ENCODE measurements around the gene ZNF518A.

Gene ZNF518A

DNA sequence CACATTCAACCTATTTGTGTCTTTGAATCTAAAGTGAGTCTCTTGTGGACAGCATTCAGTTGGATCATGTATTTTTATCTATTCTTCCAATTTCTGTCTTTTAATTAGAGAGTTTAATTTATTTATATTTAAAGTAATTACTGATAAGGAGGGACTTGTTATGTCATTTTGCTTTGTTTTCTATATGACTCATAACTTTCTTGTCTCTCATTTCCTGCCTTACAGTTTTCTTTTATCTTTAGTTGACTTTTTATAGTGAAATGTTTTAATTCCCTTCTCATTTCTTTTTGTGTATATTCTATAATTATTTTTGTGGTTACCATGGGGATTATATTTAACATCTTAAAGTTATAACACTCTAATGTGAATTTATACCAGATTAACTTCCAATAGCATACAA lies 7.3 kb upstream of the ZNF518A start:
- H3K4me1 ChIP-seq: no peaks in the 10 kb centered on the region; the same call in 1 of the 2 replicates
- H3K9me3 ChIP-seq: no peaks in the 10 kb centered on the region
- no peaks in the 10 kb centered on the region for H3K27me3 ChIP-seq (ENCODE audit: low read depth)
- DNase-seq (ENCODE audit: low spot score in 2 of 2): no peak
- H3K4me3 ChIP-seq: no peak overlapping the region
- no peaks in the 10 kb centered on the region for H3K36me3 ChIP-seq (replicated peaks)
- in situ Hi-C loops (cut with MboI; ENCODE audit: low sequenced_read_pairs): no loop called here

DNA sequence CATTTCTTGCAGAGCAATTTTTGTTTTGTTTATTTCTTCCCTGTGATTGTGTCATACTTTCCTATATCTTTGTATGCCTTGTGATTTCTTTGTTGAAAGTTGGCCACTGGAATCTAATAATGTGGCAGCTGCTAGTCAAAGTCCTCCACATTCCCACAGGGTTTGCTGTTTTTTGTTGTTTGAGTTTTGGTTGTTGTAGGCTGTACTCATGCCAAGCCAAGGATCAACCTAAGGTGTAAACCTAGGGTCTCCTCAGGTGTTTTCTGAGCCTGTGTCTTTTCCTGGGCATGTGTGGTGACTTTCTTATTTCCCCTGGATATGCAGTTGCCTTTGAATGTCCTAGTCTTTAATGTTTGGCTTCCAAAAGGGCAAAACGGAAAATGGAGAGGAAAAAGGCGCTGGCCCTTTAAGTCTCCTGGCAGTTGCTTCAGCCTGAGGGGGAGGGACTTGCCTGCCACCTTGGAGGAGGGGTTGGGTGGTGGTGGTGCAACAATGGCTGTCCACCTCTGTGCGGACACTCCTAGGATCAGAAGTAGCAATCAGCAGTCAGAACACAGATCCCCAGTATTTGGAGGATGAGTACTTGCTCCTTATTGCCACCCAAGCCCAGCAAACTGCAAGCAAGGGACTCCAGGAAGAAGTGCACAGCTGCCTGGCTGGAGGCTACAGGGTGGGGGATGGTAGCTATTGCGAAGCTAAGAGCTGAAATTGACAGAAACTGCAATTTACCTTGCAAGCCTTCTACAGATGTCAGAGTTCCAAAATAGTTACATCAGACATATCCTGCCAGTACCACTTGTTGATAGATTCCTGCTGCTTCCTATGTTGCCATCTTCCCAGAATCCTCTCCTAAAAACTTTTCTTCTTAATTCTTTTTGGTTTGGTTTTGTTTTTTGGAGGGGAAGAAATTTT lies 5.6 kb upstream of the ZNF518A start:
- no peaks in the 10 kb centered on the region for H3K36me3 ChIP-seq (replicated peaks)
- in situ Hi-C loops (cut with MboI; ENCODE audit: low sequenced_read_pairs): no loop called here
- H3K4me1 ChIP-seq: peaks cover 1% of the 10 kb centered on the region; the same call in 1 of the 2 replicates
- DNase-seq (ENCODE audit: low spot score in 2 of 2): peak; percentile 28 to 71
- peak overlapping the region; percentile 24 for H3K4me3 ChIP-seq
- H3K9me3 ChIP-seq: no peaks in the 10 kb centered on the region
- H3K27me3 ChIP-seq (ENCODE audit: low read depth): no peaks in the 10 kb centered on the region

DNA sequence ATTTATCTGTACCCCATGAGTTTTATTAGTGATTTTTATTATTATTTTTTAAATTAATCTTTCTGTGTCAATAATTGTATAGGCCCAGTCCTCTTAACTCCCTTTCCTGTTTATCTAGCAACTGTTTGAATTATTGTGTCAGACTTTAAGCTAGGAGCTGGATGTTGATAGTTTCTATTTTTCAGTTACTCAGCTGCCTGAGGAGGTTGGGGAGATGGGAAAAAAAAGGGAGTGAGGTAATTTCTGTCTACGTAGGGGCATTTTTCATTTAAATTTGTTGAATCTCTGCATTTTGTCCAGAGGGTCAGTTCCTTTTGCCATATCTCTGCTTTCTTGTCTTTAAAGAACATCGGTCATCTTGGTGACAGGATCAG lies 5.0 kb upstream of the ZNF518A start:
- DNase-seq (ENCODE audit: low spot score in 2 of 2): no peak
- H3K36me3 ChIP-seq (replicated peaks): no peaks in the 10 kb centered on the region
- no peak overlapping the region for H3K4me3 ChIP-seq
- H3K27me3 ChIP-seq (ENCODE audit: low read depth): no peaks in the 10 kb centered on the region
- H3K4me1 ChIP-seq: peaks cover 2% of the 10 kb centered on the region; the same call in 1 of the 2 replicates
- in situ Hi-C loops (cut with MboI; ENCODE audit: low sequenced_read_pairs): no loop called here
- no peaks in the 10 kb centered on the region for H3K9me3 ChIP-seq

DNA sequence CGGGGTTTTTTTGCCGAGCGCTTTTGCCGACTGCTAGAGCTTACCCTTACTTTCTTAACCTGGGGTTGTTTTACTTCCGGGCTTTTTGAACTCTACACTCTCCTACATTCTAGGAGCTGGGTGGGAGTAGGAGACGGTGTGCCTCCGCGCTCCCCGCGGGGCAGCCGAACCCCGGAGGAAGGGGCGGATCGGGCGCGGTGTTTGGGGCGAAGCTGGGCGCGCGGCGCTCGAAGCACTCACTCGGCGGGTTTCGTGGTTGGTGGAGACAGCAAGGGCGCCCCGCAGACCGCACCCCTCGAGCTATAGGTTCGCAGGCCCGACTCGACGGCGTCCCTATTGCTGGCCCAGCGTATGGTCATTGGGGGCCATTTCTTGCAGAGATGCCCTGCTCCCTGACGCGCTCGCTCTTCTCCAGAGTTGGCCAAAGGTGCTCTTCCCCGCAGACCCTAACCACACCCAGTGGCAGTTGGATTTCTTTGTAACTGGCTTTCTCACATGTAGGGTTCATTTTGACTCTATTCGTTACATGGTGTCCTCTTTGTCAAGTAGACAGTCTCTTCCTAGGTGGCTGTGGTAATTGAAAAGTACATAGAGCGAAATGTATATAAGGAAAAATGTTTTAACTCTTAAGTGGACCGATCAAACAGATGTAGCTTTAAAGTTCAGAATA lies 364 bp downstream of the ZNF518A start:
- Histone ChIP-seq H3K9me3 (no peaks in the 10 kb centered on the region), H3K36me3 (replicated peaks) (peaks cover 11% of the 10 kb centered on the region), H3K4me1 (peaks cover 2% of the 10 kb centered on the region), H3K4me3 (peak overlapping the region; percentile 65), H3K27me3 (ENCODE audit: low read depth) (no peaks in the 10 kb centered on the region)
- in situ Hi-C loops (cut with MboI; ENCODE audit: low sequenced_read_pairs): no loop called here
- peak; percentile 59 to 81 for DNase-seq (ENCODE audit: low spot score in 2 of 2)

DNA sequence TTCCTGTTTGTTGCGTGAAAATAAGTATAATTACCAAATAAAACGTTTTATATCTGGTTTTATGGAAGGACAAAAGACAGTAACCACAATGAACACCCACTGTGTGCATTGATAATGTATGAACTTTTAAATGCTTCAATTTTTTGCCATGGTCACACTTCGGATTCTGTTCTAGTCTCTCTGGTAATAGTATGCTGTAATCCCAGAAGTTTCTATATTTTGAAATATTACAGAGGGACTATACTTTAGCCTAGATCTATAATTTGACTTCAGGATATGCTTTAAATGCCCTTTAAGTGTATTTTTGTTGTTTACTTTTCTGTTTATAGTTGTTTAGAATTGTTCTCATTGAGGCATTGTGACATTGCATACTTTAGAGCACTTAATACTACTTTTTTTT lies 1.5 kb downstream of the ZNF518A start:
- peaks cover 11% of the 10 kb centered on the region for H3K36me3 ChIP-seq (replicated peaks)
- DNase-seq (ENCODE audit: low spot score in 2 of 2): no peak
- H3K4me3 ChIP-seq: peak overlapping the region; percentile 65
- no peaks in the 10 kb centered on the region for H3K27me3 ChIP-seq (ENCODE audit: low read depth)
- no peaks in the 10 kb centered on the region for H3K9me3 ChIP-seq
- in situ Hi-C loops (cut with MboI; ENCODE audit: low sequenced_read_pairs): no loop called here
- peaks cover 2% of the 10 kb centered on the region for H3K4me1 ChIP-seq

DNA sequence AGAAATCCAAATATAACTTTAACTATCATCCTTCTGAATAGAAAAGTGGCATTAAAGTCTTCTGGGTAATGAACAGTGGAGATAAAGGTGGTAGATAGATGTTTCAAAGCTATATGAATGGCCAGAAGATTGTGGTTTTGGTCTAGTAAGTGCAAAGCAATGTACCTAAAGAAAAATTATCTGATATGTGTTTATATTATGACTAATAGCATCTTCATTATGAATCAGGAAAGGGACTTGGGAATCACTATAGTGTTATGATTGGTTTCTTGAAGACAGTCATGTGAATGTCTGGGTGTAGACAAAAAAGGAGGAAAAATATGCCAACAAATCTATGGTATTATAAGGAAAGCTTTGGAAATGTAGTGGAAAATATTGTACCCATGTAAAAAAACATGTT lies 3.0 kb downstream of the ZNF518A start:
- in situ Hi-C loops (cut with MboI; ENCODE audit: low sequenced_read_pairs): no loop called here
- no peak for DNase-seq (ENCODE audit: low spot score in 2 of 2)
- Histone ChIP-seq H3K9me3 (no peaks in the 10 kb centered on the region), H3K4me1 (peaks cover 4% of the 10 kb centered on the region), H3K4me3 (no peak overlapping the region), H3K27me3 (ENCODE audit: low read depth) (no peaks in the 10 kb centered on the region), H3K36me3 (replicated peaks) (peaks cover 11% of the 10 kb centered on the region)

DNA sequence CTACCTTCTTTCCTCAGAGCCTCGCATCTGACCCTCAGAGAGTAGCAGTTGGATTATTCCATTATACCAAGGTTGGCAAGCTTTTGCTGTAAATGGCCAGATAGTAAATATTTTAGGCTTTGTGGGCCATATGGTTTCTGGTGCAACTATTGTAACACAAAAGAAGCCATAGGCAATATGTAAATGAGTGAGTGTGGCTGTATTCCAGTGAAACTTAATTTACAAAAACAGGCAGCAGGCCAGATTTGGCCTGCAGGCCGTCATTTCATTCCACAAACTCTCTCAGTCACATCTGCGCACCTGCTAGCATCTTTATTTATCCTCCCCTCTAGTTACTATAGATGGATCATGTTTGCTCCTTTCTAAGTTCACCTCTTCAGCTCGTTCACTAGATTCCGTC lies 6.7 kb downstream of the ZNF518A start:
- Histone ChIP-seq H3K36me3 (replicated peaks) (peaks cover 11% of the 10 kb centered on the region), H3K4me1 (peaks cover 2% of the 10 kb centered on the region; the same call in 1 of the 2 replicates), H3K27me3 (ENCODE audit: low read depth) (no peaks in the 10 kb centered on the region), H3K9me3 (no peaks in the 10 kb centered on the region), H3K4me3 (no peak overlapping the region)
- no peak for DNase-seq (ENCODE audit: low spot score in 2 of 2)
- in situ Hi-C loops (cut with MboI; ENCODE audit: low sequenced_read_pairs): no loop called here

DNA sequence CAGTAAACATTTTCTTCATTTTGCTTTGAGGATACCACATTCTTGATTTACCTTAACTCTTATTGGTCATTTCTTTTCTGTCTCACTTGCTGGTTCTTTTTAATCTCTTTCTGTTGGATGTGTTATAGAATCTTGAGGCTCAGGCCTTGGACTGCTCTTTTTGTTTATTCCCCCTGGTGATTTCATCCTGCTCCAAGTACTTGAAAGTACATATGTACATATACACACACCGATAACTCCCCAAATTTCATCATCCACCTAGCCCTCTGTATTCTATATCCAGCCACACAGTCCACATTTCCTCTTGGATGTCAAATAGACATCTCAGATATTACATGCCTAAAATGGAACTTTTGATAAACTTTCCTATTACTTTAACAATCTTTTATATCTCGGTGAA lies 7.5 kb downstream of the ZNF518A start:
- peaks cover 11% of the 10 kb centered on the region for H3K36me3 ChIP-seq (replicated peaks)
- peaks cover 2% of the 10 kb centered on the region; the same call in 1 of the 2 replicates for H3K4me1 ChIP-seq
- no peaks in the 10 kb centered on the region for H3K27me3 ChIP-seq (ENCODE audit: low read depth)
- no peaks in the 10 kb centered on the region for H3K9me3 ChIP-seq
- H3K4me3 ChIP-seq: no peak overlapping the region
- no peak for DNase-seq (ENCODE audit: low spot score in 2 of 2)
- in situ Hi-C loops (cut with MboI; ENCODE audit: low sequenced_read_pairs): no loop called here

DNA sequence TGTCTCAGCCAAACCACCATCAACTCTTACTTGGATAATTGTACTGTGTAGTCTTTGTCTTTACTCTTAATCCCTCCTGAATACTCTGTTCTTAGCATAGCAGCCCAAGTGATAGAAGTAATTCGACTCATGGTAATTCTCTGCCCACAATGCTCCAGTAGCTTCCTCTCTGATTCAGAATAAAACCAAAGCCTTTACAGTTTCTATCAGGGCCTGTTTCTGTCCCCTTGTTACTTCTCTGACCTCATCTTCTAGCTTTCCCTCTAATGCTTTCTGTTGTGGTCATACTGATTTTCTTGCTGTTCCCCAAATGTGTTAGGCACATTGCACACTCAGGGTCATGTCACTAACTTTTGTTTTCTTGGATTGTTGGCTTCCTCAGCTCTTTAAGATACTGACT lies 8.0 kb downstream of the ZNF518A start:
- Histone ChIP-seq H3K27me3 (ENCODE audit: low read depth) (no peaks in the 10 kb centered on the region), H3K36me3 (replicated peaks) (peaks cover 11% of the 10 kb centered on the region), H3K9me3 (no peaks in the 10 kb centered on the region), H3K4me3 (no peak overlapping the region), H3K4me1 (peaks cover 2% of the 10 kb centered on the region; the same call in 1 of the 2 replicates)
- in situ Hi-C loops (cut with MboI; ENCODE audit: low sequenced_read_pairs): no loop called here
- no peak for DNase-seq (ENCODE audit: low spot score in 2 of 2)

DNA sequence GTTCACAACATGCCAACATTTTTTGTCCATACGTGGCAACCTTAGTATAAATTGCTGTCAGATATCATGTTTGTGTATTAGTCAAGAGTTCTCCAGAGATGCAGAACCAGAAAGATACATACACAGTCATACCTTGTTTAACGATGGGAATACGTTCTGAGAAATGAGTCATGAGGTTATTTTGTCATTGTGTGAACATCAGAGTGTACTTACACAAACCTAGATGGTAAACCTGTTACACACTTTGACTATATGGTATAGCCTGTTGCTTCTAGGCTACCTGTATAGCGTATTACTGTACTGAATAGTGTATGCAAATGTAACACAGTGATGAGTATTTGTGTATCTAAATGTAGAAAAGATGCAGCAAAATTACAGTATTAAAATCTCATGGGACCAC lies 22.3 kb downstream of the ZNF518A start:
- H3K4me1 ChIP-seq: no peaks in the 10 kb centered on the region
- no peaks in the 10 kb centered on the region for H3K9me3 ChIP-seq
- DNase-seq (ENCODE audit: low spot score in 2 of 2): no peak
- H3K27me3 ChIP-seq (ENCODE audit: low read depth): no peaks in the 10 kb centered on the region
- no peak overlapping the region for H3K4me3 ChIP-seq
- in situ Hi-C loops (cut with MboI; ENCODE audit: low sequenced_read_pairs): no loop called here
- peaks cover 7% of the 10 kb centered on the region; the same call in 1 of the 2 replicates for H3K36me3 ChIP-seq (replicated peaks)

DNA sequence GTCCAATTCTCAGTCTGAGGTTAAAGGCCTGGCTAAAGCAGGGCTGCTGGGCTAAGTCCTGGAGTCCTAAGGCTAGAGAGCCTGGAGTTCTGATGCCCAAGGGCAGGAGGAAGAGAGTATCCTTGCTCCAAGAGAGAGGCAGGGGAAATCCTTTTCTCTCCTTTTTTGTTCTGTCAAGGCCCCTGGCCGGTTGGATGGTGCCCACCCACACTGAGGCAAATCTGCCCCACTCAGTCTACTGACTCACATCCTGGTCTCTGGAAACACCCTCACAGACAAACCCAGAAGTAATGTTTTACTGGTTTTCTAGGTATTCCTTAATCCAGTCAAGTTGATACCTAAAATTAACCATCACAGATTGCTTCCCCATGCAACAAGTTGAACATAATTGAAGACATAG lies 23.0 kb downstream of the ZNF518A start:
- Histone ChIP-seq H3K4me1 (no peaks in the 10 kb centered on the region), H3K36me3 (replicated peaks) (peaks cover 8% of the 10 kb centered on the region; the same call in 1 of the 2 replicates), H3K9me3 (no peaks in the 10 kb centered on the region), H3K27me3 (ENCODE audit: low read depth) (no peaks in the 10 kb centered on the region), H3K4me3 (no peak overlapping the region)
- no peak for DNase-seq (ENCODE audit: low spot score in 2 of 2)
- in situ Hi-C loops (cut with MboI; ENCODE audit: low sequenced_read_pairs): no loop called here

DNA sequence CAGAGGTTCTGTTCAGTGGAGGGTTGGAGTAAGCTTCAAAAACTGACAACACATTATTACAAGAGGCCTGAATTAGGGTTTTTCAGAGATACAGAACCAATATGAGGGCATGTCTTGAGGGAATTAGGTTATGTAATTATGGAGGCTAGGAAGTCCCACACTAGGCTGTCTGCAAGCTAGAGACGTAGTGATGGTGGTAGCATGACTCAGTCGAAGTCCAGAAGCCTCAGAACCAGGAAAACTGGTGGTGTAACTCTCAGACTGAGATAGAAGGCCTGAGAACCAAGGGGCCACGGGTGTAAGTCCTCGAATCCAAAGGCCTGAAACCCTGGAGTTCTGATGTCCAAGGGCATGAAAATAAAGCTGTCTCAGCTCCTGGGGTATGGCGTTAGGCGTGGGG lies 35.6 kb downstream of the ZNF518A start:
- no peak for DNase-seq (ENCODE audit: low spot score in 2 of 2)
- in situ Hi-C loops (cut with MboI; ENCODE audit: low sequenced_read_pairs): no loop called here
- Histone ChIP-seq H3K36me3 (replicated peaks) (no peaks in the 10 kb centered on the region), H3K27me3 (ENCODE audit: low read depth) (no peaks in the 10 kb centered on the region), H3K4me1 (no peaks in the 10 kb centered on the region), H3K4me3 (no peak overlapping the region), H3K9me3 (no peaks in the 10 kb centered on the region)

DNA sequence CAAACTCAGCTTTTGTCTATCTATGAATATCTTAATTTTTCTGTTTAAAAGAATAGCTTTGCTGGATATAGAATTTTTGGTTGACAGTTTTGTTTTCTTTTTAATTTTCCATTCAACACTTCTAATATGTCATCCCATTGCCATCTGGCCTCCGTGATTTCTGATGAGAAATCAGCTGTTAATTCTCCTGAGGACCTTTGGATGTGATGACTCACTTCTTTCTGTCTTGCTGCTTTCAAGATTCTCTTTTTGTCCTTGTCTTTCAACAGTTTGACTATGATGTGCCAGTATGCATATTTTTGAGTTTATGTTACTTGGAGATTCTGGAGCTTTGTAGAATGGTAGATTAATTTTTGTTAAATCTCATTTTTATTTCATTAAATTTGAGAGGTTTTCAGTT lies 38.4 kb downstream of the ZNF518A start:
- DNase-seq (ENCODE audit: low spot score in 2 of 2): no peak
- in situ Hi-C loops (cut with MboI; ENCODE audit: low sequenced_read_pairs): no loop called here
- no peaks in the 10 kb centered on the region for H3K27me3 ChIP-seq (ENCODE audit: low read depth)
- H3K4me1 ChIP-seq: no peaks in the 10 kb centered on the region
- no peaks in the 10 kb centered on the region for H3K9me3 ChIP-seq
- H3K4me3 ChIP-seq: no peak overlapping the region
- H3K36me3 ChIP-seq (replicated peaks): no peaks in the 10 kb centered on the region

DNA sequence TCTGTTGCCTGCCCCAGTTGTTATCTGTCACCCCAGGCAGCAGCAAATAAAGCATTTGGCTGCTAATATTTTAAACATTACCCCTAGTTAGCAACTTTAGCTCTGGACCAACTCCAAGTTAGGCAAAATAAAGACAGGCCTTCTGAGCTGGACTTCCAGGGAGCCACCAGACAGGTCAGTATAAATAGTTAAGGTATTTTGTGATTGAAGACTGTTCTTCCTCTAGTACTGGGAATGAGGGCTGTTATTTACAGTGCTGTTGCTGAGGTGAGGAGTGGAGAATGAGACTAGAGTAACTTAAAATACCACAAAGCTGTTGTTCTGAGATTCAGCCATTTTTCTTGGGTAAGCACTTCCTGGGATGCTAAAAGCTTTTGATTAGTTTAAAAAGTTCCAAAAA lies 40.1 kb downstream of the ZNF518A start:
- in situ Hi-C loops (cut with MboI; ENCODE audit: low sequenced_read_pairs): no loop called here
- H3K27me3 ChIP-seq (ENCODE audit: low read depth): no peaks in the 10 kb centered on the region
- no peaks in the 10 kb centered on the region for H3K9me3 ChIP-seq
- no peaks in the 10 kb centered on the region for H3K36me3 ChIP-seq (replicated peaks)
- no peaks in the 10 kb centered on the region for H3K4me1 ChIP-seq
- H3K4me3 ChIP-seq: no peak overlapping the region
- no peak for DNase-seq (ENCODE audit: low spot score in 2 of 2)
